ENCODE results near the gene KLHL35. TPM values are rescaled to one million over a fixed set of nuclear protein-coding genes. Genes with fewer than 3 reads are reported as not detected.
A peak's percentile ranks its signal among the peaks of the same experiment; 100 is the strongest.

KLHL35 gene
- total RNA-seq, 1 experiment from 2014 or later: 0.24 TPM

- no peak for DNase-seq (ENCODE audit: low read depth, low spot score)
- in situ Hi-C loops (cut with HindIII; ENCODE audit: low pct_unique_long_range_greater_than_20kb, low sequenced_read_pairs): no loop called here
These were observed 17.2 kb upstream of the KLHL35 start for GRCh38 chr11:75450236-75450635.

GRCh38 chr11:75449776-75450175 is 16.8 kb upstream of the KLHL35 start:
- DNase-seq (ENCODE audit: low read depth, low spot score): no peak
- in situ Hi-C loops (cut with HindIII; ENCODE audit: low pct_unique_long_range_greater_than_20kb, low sequenced_read_pairs): no loop called here

DNA sequence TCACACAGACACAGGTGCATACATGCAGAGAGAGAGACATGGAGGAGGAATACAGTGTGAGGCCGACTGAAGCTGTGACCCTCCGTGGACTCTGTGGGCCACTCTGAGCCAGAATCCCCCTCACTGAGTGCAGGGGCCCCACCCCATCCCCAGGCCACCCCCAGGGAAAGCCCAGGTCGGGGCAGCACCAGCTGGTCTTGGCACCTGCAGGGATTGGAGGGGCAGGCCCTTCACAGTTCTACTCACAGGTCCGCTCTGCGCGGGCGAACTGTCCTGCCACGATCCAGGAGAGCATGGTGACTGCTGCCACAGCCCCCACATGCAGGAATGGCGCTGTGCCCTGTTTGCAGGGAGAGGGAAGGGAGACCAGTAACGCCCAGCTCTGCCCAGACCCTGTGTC is 16.3 kb upstream of the KLHL35 start:
- in situ Hi-C loops (cut with HindIII; ENCODE audit: low pct_unique_long_range_greater_than_20kb, low sequenced_read_pairs): no loop called here

GRCh38 chr11:75447415-75447814 is 14.4 kb upstream of the KLHL35 start:
- in situ Hi-C loops (cut with HindIII; ENCODE audit: low pct_unique_long_range_greater_than_20kb, low sequenced_read_pairs): no loop called here
- DNase-seq (ENCODE audit: low read depth, low spot score): no peak

More for the DNA sequence above, 16.3 kb upstream of the KLHL35 start:
- DNase-seq (ENCODE audit: low read depth, low spot score): no peak

DNA sequence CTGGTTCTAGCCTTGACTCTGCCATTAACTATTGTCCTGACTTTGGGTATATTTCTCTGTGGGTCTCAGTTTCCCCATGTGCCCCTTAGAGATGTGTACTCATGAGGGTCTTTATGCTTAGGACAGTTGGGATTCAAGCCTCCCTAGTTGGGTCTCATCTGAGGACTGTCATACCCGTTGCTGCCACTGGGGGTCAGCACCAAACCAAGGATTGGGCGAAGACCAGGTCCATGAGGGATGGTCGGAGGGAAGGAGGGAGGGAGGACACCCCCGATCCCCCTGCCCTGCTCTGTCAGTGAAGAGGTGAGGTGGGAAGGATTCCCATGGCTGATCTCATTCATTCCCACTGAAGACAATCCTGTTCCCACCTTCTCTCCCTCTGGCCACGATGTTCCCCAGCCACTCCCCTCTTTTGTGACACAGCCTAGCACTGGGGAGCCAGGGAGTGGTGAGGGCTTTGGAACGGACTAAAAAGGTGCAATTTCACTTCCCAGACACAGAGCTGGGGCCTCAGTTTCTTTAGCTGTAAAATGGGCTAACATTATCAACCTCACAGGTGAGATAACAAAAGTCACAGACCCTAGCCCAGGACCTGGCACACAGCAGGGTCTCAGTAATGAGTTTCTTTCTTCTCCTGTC is 12.4 kb upstream of the KLHL35 start:
- peak; percentile 84 for DNase-seq (ENCODE audit: low read depth, low spot score)
- in situ Hi-C loops (cut with HindIII; ENCODE audit: low pct_unique_long_range_greater_than_20kb, low sequenced_read_pairs): no loop called here

DNA sequence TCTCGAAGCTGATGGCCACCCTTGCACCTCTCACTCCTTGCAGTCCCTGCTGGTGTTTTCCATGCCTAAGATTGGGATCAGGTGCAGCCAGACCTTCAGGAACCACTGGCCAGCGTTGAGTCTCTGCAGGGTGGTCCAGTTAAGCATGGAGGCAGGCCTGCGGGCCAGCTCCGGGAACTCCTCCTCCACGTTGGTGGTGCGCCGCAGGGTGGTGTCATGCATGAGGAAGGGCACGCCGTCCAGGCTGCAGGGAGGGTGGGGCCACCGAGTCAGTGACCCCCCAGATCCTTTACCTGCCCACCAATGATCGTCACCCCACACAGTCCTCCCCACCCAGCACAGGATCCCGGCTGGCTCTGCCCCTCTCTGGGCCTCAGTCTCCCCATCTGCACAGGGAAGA is 10.0 kb upstream of the KLHL35 start:
- no peak for DNase-seq (ENCODE audit: low read depth, low spot score)
- in situ Hi-C loops (cut with HindIII; ENCODE audit: low pct_unique_long_range_greater_than_20kb, low sequenced_read_pairs): no loop called here

DNA sequence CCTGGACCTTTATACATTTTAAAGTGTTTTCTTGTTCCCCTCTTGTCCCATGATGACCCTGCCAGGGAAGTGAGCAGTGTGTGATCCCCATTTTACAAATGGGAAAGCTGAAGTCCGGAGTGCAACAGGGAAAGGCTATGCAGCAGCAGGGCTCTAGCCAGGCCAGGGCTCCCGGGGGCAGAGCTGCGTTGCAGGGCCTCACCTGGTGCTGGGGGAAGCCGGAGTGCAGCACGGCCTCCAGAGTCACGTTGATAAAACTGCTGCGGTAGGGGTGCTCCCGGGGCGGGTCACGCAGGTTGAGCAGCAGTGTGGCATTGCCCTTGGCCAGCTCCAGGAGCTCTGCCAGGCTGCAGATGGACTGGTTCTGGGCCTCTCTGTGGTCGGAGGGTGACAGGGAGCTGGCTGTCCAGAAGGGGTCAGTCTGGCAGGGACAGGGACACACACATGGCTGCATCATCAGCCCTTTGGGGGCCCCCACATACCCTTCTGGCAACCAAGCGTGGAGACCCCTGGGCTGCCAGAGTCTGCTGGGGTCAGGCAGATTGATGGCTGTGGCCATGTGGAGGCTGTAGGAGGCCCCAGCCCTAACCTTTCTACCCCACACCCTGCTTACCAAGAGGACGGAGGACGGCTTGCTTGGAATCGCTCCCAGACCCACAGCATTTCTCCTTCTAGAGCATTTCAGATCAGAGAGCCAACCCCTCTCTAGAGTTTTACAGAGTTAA is 9.3 kb upstream of the KLHL35 start:
- no peak for DNase-seq (ENCODE audit: low read depth, low spot score)
- in situ Hi-C loops (cut with HindIII; ENCODE audit: low pct_unique_long_range_greater_than_20kb, low sequenced_read_pairs): no loop called here

- no peak for DNase-seq (ENCODE audit: low read depth, low spot score)
- in situ Hi-C loops (cut with HindIII; ENCODE audit: low pct_unique_long_range_greater_than_20kb, low sequenced_read_pairs): no loop called here
These were observed 8.8 kb upstream of the KLHL35 start for GRCh38 chr11:75441804-75442132.

- in situ Hi-C loops (cut with HindIII; ENCODE audit: low pct_unique_long_range_greater_than_20kb, low sequenced_read_pairs): no loop called here
These were observed 8.2 kb upstream of the KLHL35 start for GRCh38 chr11:75440960-75441803.

DNA sequence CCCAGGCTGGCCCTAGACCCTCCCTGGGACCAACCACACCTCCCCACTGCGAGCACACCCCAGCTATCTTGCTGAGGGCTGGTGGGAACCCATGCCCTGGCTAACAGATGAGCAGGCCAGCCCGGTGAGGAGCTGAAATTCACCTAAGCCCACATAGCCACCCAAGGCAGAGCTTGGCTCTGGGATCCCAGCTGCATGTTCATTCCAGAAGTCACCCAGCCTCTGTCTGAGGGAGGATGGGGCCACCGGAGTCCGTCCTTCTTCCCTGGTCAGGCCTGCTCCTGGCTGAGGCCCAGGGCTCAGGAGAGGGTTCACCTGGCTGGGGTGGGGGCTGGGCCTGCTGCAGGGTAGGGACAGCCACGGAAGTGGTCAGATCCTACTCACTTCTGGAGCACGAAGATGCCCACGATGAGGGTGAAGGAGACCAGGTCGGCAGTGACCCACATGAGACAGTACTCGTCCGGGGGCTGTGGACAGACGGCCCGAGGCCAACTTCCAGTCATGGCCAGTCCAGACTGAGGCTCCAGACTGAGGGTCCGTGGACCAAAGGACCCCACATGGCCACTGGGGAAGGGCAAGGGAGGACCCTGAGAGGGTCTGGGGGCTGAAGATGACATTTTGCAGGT is 6.6 kb upstream of the KLHL35 start:
- in situ Hi-C loops (cut with HindIII; ENCODE audit: low pct_unique_long_range_greater_than_20kb, low sequenced_read_pairs): no loop called here
- no peak for DNase-seq (ENCODE audit: low read depth, low spot score)

More at GRCh38 chr11:75440960-75441803, 8.2 kb upstream of the KLHL35 start:
- no peak for DNase-seq (ENCODE audit: low read depth, low spot score)

- in situ Hi-C loops (cut with HindIII; ENCODE audit: low pct_unique_long_range_greater_than_20kb, low sequenced_read_pairs): no loop called here
- no peak for DNase-seq (ENCODE audit: low read depth, low spot score)
These were observed 6.0 kb upstream of the KLHL35 start for GRCh38 chr11:75439026-75439425.

DNA sequence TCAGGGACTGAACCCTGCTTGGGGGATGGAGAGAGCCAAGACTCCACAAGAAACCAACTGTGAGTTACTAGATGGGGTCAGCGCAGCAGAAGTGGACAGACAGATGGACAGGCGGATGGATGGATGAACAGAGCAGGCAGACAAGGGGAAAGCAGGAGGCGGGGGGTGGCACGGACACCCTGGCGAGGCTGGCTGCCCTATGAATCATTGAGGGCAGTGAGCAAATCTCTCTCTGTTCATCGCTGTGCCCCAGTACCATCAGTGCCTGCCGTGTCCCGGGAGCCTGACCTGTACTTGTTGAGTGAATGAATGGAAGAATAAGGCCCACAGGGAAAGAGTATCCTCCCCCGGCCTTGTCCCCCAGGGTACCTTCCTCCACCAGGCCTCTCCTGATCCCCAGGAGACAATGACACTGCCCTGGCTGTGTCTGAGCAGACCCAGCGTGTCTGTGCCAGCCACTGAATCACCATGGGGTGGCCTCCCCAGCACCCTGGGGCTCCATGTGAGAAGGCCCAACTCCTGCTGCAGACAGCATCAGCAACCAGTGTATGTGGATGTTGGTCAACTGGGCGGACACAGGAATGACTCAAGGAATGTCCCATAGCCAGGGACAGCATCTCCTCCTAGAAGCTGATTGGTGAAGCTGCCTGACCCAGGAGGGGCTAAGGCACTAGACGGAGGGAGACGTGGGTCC is 5.1 kb upstream of the KLHL35 start:
- in situ Hi-C loops (cut with HindIII; ENCODE audit: low pct_unique_long_range_greater_than_20kb, low sequenced_read_pairs): no loop called here
- no peak for DNase-seq (ENCODE audit: low read depth, low spot score)

GRCh38 chr11:75436806-75437205 is 3.8 kb upstream of the KLHL35 start:
- in situ Hi-C loops (cut with HindIII; ENCODE audit: low pct_unique_long_range_greater_than_20kb, low sequenced_read_pairs): no loop called here
- DNase-seq (ENCODE audit: low read depth, low spot score): no peak

DNA sequence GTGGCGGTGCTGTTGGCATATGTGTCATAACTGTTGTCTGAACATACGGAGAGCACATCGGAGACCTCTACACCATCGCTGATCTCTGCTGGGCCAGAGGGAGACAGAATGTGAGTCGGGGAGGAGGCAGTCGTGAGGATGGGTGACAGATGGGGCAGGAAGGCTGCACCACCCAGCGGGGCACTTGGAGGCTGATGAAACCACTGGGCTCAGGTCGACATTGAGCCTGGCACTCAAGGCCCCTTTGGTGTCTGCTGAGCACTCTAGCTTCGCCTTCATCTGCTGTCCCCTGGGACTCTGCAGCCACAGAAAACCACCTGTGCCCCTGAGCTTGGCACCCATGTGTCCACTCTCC is 2.5 kb upstream of the KLHL35 start:
- in situ Hi-C loops (cut with HindIII; ENCODE audit: low pct_unique_long_range_greater_than_20kb, low sequenced_read_pairs): no loop called here
- DNase-seq (ENCODE audit: low read depth, low spot score): no peak

- in situ Hi-C loops (cut with HindIII; ENCODE audit: low pct_unique_long_range_greater_than_20kb, low sequenced_read_pairs): no loop called here
- DNase-seq (ENCODE audit: low read depth, low spot score): no peak
These were observed 2.0 kb upstream of the KLHL35 start for GRCh38 chr11:75434886-75435570.

GRCh38 chr11:75434051-75434450 is 1.0 kb upstream of the KLHL35 start:
- DNase-seq (ENCODE audit: low read depth, low spot score): no peak
- in situ Hi-C loops (cut with HindIII; ENCODE audit: low pct_unique_long_range_greater_than_20kb, low sequenced_read_pairs): no loop called here

GRCh38 chr11:75433443-75433842 is 440 bp upstream of the KLHL35 start:
- in situ Hi-C loops (cut with HindIII; ENCODE audit: low pct_unique_long_range_greater_than_20kb, low sequenced_read_pairs): no loop called here
- DNase-seq (ENCODE audit: low read depth, low spot score): no peak

All from SK-MEL-5 (cell line).